GM23338 (cell line): Measurements from ENCODE around the gene TBCE. TPM values are rescaled to one million over a fixed set of nuclear protein-coding genes. Genes with fewer than 3 reads are reported as not detected.
A peak's percentile ranks its signal among the peaks of the same experiment; 100 is the strongest.

Experiments
- ATAC-seq: fragments of 200-7000 bp; cut with Tn5 transposase; 3 replicates; pipeline ENCODE4 v1.9.1; 2020
- DNase-seq: peaks from one replicate; pipeline ENCODE4 v3.0.0-alpha.2; 2015; ENCODE audit warnings: low spot score
- H2AFZ ChIP-seq: fragments of 200-600 bp; sonication (generic); 2 replicates; pipeline ENCODE4 v1.8.0; 2016; ENCODE audit warnings: antibody characterized with exemption, mild to moderate bottlenecking, moderate library complexity
- H3F3A ChIP-seq: fragments of 200-600 bp; sonication (generic); replicated peaks from 2 replicates; pipeline ENCODE4 v1.8.0; 2017; ENCODE audit warnings: antibody characterized with exemption, mixed run types, low read depth
- H3K27ac ChIP-seq: fragments of 200-600 bp; sonication (generic); 2 replicates; pipeline ENCODE4 v1.6.1; 2016; ENCODE audit warnings: low read depth
- H3K27me3 ChIP-seq: fragments of 200-600 bp; sonication (generic); 2 replicates; pipeline ENCODE4 v1.8.0; 2016; ENCODE audit warnings: mild to moderate bottlenecking, mixed run types, moderate library complexity; ENCODE audit not compliant: insufficient read depth
- H3K36me3 ChIP-seq: fragments of 200-600 bp; sonication (generic); 2 replicates; pipeline ENCODE4 v1.8.0; 2016; ENCODE audit warnings: mild to moderate bottlenecking; ENCODE audit not compliant: insufficient read depth
- H3K4me1 ChIP-seq: fragments of 200-600 bp; sonication (generic); 2 replicates; pipeline ENCODE4 v1.8.0; 2016; ENCODE audit warnings: mild to moderate bottlenecking, moderate library complexity; ENCODE audit not compliant: insufficient read depth
- H3K4me2 ChIP-seq: fragments of 200-600 bp; sonication (generic); 2 replicates; pipeline ENCODE4 v1.7.1; 2017; ENCODE audit warnings: mixed run types
- H3K4me3 ChIP-seq: fragments of 200-600 bp; sonication (generic); 2 replicates; pipeline ENCODE4 v1.6.1; 2016; ENCODE audit warnings: mixed run types
- H3K79me2 ChIP-seq: fragments of 200-600 bp; sonication (generic); replicated peaks from 2 replicates; pipeline ENCODE4 v1.8.0; 2017; ENCODE audit warnings: mild to moderate bottlenecking; ENCODE audit not compliant: insufficient read depth
- H3K9me2 ChIP-seq: fragments of 200-600 bp; sonication (generic); 2 replicates; pipeline ENCODE4 v1.8.0; 2017; ENCODE audit not compliant: insufficient read depth
- H4K20me1 ChIP-seq: fragments of 200-600 bp; sonication (generic); replicated peaks from 2 replicates; pipeline ENCODE4 v1.8.0; 2017; ENCODE audit warnings: mild to moderate bottlenecking; ENCODE audit not compliant: insufficient read depth
- H3K27ac Mint-ChIP-seq: 2 replicates; pipeline ENCODE4 v1.8.0; 2020; ENCODE audit warnings: inconsistent platforms, mild to moderate bottlenecking, moderate library complexity, mixed read lengths
- H3K27me3 Mint-ChIP-seq: 3 replicates; pipeline ENCODE4 v1.8.0; 2022; ENCODE audit warnings: low read depth, mild to moderate bottlenecking, moderate library complexity, mixed read lengths, inconsistent platforms; ENCODE audit not compliant: insufficient read depth, poor library complexity
- H3K36me3 Mint-ChIP-seq: 3 replicates; pipeline ENCODE4 v1.8.0; 2021; ENCODE audit warnings: low read depth, mild to moderate bottlenecking, inconsistent platforms, moderate library complexity, mixed read lengths
- H3K4me1 Mint-ChIP-seq: 3 replicates; pipeline ENCODE4 v1.8.0; 2020; ENCODE audit warnings: mild to moderate bottlenecking, inconsistent platforms, mixed read lengths
- H3K4me3 Mint-ChIP-seq: 3 replicates; pipeline ENCODE4 v1.8.0; 2021; ENCODE audit warnings: moderate library complexity, mild to moderate bottlenecking, inconsistent platforms, mixed read lengths
- H3K9me3 Mint-ChIP-seq: 3 replicates; pipeline ENCODE4 v1.8.0; 2020; ENCODE audit warnings: moderate library complexity, mild to moderate bottlenecking, inconsistent platforms, mixed read lengths
- CREB1 ChIP-seq: fragments of 250-450 bp; sonication (Bioruptor Pico); IDR thresholded peaks from 2 replicates; pipeline ENCODE4 v1.5.0; 2020; ENCODE audit warnings: low read depth, mild to moderate bottlenecking, moderate library complexity
- EZH2 ChIP-seq: fragments of 200-600 bp; sonication (generic); IDR thresholded peaks from one replicate; pipeline ENCODE4 v1.8.0; 2017; ENCODE audit warnings: antibody characterized with exemption, mild to moderate bottlenecking, low read depth; ENCODE audit not compliant: unreplicated experiment
- POLR2AphosphoS5 ChIP-seq: IDR thresholded peaks from 2 replicates; pipeline ENCODE4 v1.6.1; 2016; ENCODE audit warnings: antibody characterized with exemption, low read depth
- STAT1 ChIP-seq: IDR thresholded peaks from one replicate; pipeline ENCODE4 v1.6.1; 2016; ENCODE audit warnings: antibody characterized with exemption; ENCODE audit not compliant: unreplicated experiment
- ZNF114 ChIP-seq: fragments of 250-450 bp; sonication (Bioruptor Pico); IDR thresholded peaks from 2 replicates; pipeline ENCODE4 v1.5.0; 2020; ENCODE audit warnings: mild to moderate bottlenecking, moderate library complexity
- ZNF462 ChIP-seq: fragments of 250-450 bp; sonication (Bioruptor Pico); IDR thresholded peaks from 2 replicates; pipeline ENCODE4 v1.5.0; 2020; ENCODE audit warnings: mild to moderate bottlenecking, moderate library complexity
- polyA plus RNA-seq: library from polyadenylated mRNA; unstranded; fragments of >200 nt; fragmentation: Nextera tagmentation; extraction: Ambion mirVana; gene quantifications from 2 replicates; pipeline ENCODE4 v1.2.1, GENCODE V29; 2016
- total RNA-seq: library from RNA; depleted of rRNA; stranded (reverse); fragments of >200 nt; shearing (Covaris generic); gene quantifications from 2 replicates; pipeline ENCODE4 v1.2.3, GENCODE V29; 2014

The TBCE gene
- total and polyA plus RNA-seq, 2 experiments from 2014 or later = 42.7 to 64.8 TPM

GRCh38 chr1:235325854-235326253, 41.4 kb upstream of the TBCE start (continued):
- TF ChIP-seq ZNF462 (CRISPR knock-in tag) = no peak
- no peak for TF ChIP-seq POLR2AphosphoS5

GRCh38 chr1:235326719-235327558, 40.3 kb upstream of the TBCE start:
- Histone ChIP-seq H3K36me3 (no peaks in the 10 kb centered on the region), H3K4me1 (peaks cover 20% of the 10 kb centered on the region), H4K20me1 (peaks cover 35% of the 10 kb centered on the region), H3K27me3 (no peaks in the 10 kb centered on the region), H3K4me3 (peak overlapping the region; percentile 80), H2AFZ (no peak overlapping the region), H3K79me2 (peaks cover 88% of the 10 kb centered on the region), H3F3A (peaks cover 13% of the 10 kb centered on the region; the same call in 1 of the 2 replicates), H3K9me2 (no peaks in the 10 kb centered on the region), H3K27ac (peak overlapping the region; percentile 87), H3K4me2 (peak overlapping the region; percentile 78)
- Mint-ChIP-seq H3K4me3 (peak overlapping the region; percentile 98; the same call in 2 of the 3 replicates), H3K27ac (peak overlapping the region; percentile 96), H3K36me3 (peaks cover 22% of the 10 kb centered on the region), H3K9me3 (no peaks in the 10 kb centered on the region; the same call in 2 of the 3 replicates), H3K4me1 (peaks cover 19% of the 10 kb centered on the region), H3K27me3 (peaks cover 8% of the 10 kb centered on the region)
- peak; percentile 69 for DNase-seq
- peak; percentile 4 for ATAC-seq
- TF ChIP-seq ZNF114 (CRISPR knock-in tag) (no peak), CREB1 (CRISPR knock-in tag) (peak; percentile 6; the same call in 1 of the 2 replicates), STAT1 (no peak), ZNF462 (CRISPR knock-in tag) (no peak), POLR2AphosphoS5 (peak; percentile 26; the same call in 1 of the 2 replicates), EZH2 (no peak)
